ENCODE data around the gene COL2A1.

COL2A1 gene

GRCh38 chr12:47942614-47943225 is 61.6 kb downstream of the COL2A1 start:
- peak; percentile 53 for DNase-seq

- peak; percentile 81 for DNase-seq
These were observed 62.2 kb downstream of the COL2A1 start for GRCh38 chr12:47941871-47942613.

GRCh38 chr12:47941475-47941780 is 62.8 kb downstream of the COL2A1 start:
- DNase-seq: no peak

GRCh38 chr12:47940773-47941474 is 63.4 kb downstream of the COL2A1 start:
- peak; percentile 62 for DNase-seq

- DNase-seq: peak; percentile 16
These were observed 65.2 kb downstream of the COL2A1 start for GRCh38 chr12:47939009-47939601.

GRCh38 chr12:47938594-47938993 is 65.7 kb downstream of the COL2A1 start:
- peak; percentile 39 for DNase-seq

GRCh38 chr12:47938093-47938492 is 66.2 kb downstream of the COL2A1 start:
- DNase-seq: no peak

GRCh38 chr12:47935184-47935583 is 69.1 kb downstream of the COL2A1 start:
- DNase-seq: peak; percentile 62

- DNase-seq: no peak
These were observed 73.1 kb downstream of the COL2A1 start for GRCh38 chr12:47931187-47931586.

- DNase-seq: peak; percentile 19
These were observed 73.6 kb downstream of the COL2A1 start for GRCh38 chr12:47930634-47931033.

- DNase-seq: peak; percentile 17
These were observed 76.9 kb downstream of the COL2A1 start for GRCh38 chr12:47927346-47927745.
